AG04449 (cell line): ENCODE data around the gene PSENEN.

Experiments used
- CTCF ChIA-PET: fragments of 350-600 bp; formaldehyde crosslinking; extraction: SDS; loops from one replicate; lab custom pipeline; 2021; ENCODE audit warnings: antibody characterized with exemption; lab: Yijun Ruan, JAX
- POLR2A ChIA-PET: fragments of 400-600, 350-600 bp; formaldehyde crosslinking; extraction: SDS; loops from one replicate; lab custom pipeline; 2020; ENCODE audit warnings: antibody characterized with exemption, inconsistent platforms; lab: Yijun Ruan, JAX
- DNase-seq: peaks from one replicate; pipeline ENCODE4 v3.0.0-alpha.2; 2010; ENCODE audit warnings: low read depth, low spot score
- H3K4me3 ChIP-seq: 2 replicates; pipeline ENCODE4 v1.5.1; 2011; ENCODE audit warnings: low read depth, mild to moderate bottlenecking, control low read depth, low read length
- CTCF ChIP-seq: IDR thresholded peaks from one replicate; pipeline ENCODE4 v1.5.1; 2011; ENCODE audit warnings: mild to moderate bottlenecking, moderate library complexity, low read length, control low read depth, inconsistent platforms; ENCODE audit not compliant: insufficient read depth; ENCODE audit errors: missing control alignments

Gene PSENEN

DNA sequence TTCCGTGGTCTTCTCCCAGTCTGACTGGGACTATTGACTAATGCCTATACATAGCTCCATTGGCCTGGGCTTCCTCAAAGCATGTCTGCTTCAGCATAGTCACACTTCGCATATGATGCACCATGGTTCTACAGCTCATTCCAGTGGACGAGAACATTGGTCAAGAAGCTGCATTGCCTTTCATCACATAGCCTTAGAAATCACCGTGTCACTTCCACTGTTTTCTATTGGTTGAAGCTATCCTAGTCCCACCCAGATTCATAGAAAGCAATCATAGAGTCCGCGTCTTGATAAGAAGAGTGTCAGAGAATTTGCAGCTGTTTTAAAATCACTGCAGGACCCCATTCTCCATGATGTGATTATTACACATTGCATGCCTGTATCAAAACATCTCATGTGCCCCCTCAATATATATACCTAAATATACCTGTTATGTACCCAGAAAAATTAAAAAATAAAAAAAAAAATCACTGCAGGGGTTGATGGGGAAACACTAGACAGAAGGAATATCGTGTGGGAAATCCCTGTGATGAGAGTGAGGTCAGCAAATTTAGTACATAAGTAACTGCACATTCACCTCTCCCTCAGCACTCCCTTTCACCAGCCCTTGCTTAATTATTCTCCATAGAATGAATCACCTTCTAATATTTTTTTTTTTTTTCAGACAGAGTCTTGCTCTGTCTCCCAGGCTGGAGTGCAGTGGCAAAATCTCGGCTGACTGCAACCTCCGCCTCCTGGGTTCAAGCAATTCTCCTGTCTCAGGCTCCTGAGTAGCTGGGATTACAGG is 27.8 kb downstream of the PSENEN start:
- no peak for TF ChIP-seq CTCF
- no peak for DNase-seq
- ChIA-PET POLR2A (interaction anchor here (1.6 kb wide), 1 partner anchor 25 kb away, joined by 4 read pairs; the partner anchor contains the start of gene LIN37), CTCF (interaction anchor here (1.1 to 1.6 kb wide), 2 partner anchors 81 to 158 kb away, joined by 3 read pairs; no protein-coding TSS in a partner anchor)
- H3K4me3 ChIP-seq, result no peak overlapping the region

DNA sequence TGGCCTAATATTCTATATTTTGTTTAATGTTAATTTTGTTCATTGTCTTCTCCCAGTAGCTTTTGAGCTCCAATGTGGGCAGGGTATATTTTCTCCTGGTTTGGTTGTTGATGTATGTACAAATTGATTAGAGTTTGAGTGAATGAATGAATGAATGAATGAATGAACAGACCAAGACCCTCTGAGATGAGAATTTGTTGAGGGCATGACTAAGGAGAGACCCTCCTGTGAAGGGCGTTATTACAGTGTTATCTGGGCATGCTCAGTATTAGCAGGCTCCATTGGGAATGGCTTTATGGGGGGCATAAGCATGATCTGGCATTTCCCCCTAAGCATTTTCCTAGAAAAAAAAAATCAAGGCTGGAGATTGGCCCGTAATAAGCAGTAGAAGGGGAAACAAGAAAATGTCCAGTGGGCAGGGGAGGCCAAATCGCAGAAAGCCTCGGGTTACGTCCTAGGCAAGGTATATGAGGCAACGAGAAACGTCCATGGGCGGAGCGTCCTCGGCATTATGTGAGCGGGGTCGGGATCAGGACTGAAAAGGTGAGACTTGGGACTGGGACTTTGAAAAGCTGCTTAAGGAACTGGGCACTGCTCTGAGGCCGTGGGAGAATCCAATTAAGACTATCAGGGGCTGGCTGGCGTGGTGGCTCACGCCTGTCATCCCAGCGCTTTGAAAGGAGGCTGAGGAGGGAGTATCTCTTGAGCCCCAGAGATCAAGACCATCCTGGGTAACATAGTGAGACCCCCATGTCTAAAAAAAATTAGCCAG is 29.0 kb downstream of the PSENEN start:
- no peak for DNase-seq
- CTCF ChIA-PET, result no interaction called here
- H3K4me3 ChIP-seq, result peak overlapping the region; percentile 37
- POLR2A ChIA-PET, result no interaction called here
- no peak for TF ChIP-seq CTCF

DNA sequence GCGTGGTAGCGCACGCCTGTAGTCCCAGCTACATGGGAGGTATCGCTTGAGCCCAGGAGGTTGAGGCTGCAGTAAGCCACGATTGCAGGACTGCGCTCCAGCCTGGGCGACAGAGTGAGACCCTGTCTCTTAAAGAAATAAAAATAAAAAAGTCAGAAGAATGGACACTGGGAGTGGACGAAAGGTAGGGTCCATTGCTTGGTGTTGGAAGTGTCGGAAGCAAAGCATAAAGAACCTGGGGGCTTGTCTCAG is 29.5 kb downstream of the PSENEN start:
- no peak for TF ChIP-seq CTCF
- ChIA-PET CTCF (no interaction called here), POLR2A (no interaction called here)
- peak overlapping the region; percentile 37 for H3K4me3 ChIP-seq
- no peak for DNase-seq

- ChIA-PET CTCF (interaction anchor here (1.5 kb wide), 1 partner anchor 15 kb away, joined by 3 read pairs; no protein-coding TSS in a partner anchor), POLR2A (no interaction called here)
- H3K4me3 ChIP-seq, result peak within 1 kb of the TSS; percentile 76
- peak; percentile 47 for DNase-seq
- TF ChIP-seq CTCF, result no peak
Measured at GRCh38 chr19:35775298-35776101, 30.0 kb downstream of the PSENEN start, which contains the start of gene ARHGAP33. ARHGAP33 (plus strand) TSS chr19:35775564; CDS start chr19:35775659, 95 bp downstream.

DNA sequence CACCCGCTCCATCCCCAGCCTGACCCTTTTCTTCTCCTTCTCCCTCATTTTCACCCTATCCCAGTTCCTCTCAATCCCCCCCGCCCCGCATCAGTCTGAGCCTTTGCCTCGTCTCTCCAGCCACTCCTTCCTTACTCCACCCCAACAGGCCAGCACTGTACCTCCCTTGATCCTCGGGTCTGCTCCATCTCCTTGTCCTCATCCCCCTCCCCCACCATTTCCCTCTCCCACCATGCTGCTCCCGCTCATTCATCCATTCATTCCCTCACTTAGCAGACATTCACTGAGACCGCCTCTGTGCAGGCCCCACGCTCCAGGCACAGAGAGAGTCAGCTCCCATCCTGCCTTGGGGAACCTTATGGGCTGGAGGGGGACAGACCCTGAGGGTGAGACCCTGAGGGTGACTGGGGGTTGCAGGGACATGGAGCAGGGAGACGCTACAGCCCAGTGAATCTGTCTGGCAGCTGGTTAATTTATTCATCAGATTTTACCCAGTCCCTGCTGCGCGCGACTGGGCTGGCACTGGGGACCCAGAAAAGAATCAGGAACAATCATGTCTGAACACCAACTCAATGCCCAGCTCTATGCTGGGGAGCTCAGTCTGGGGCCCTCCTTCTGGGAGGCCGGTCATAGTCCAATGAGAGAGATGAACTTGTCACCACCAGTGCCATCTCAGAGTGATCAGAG is 30.8 kb downstream of the PSENEN start:
- TF ChIP-seq CTCF, result no peak
- ChIA-PET CTCF (interaction anchor here (1.1 to 1.5 kb wide), 2 partner anchors 14 to 82 kb away, joined by 3 read pairs; no protein-coding TSS in a partner anchor), POLR2A (no interaction called here)
- peak overlapping the region; percentile 76 for H3K4me3 ChIP-seq
- no peak for DNase-seq
